GM21619 (cell line): ENCODE results near the gene GTF2IRD1.
"Not testable (repeated sequence)": the region's sequence is repeated elsewhere in the genome, so short reads cannot be mapped to it uniquely, and the experiment has no call there.

ENCODE experiments used
- ATAC-seq: cut with Tn5 transposase; IDR thresholded peaks from one replicate; pipeline ENCODE4 v1.9.1; 2021; ENCODE audit not compliant: unreplicated experiment

Gene GTF2IRD1

GRCh38 chr7:74453322-74454011 lies at the start of gene GTF2IRD1:
GTF2IRD1 (plus strand) TSS chr7:74453906; CDS start chr7:74508081, 54,175 bp downstream.
- no peak for ATAC-seq

DNA sequence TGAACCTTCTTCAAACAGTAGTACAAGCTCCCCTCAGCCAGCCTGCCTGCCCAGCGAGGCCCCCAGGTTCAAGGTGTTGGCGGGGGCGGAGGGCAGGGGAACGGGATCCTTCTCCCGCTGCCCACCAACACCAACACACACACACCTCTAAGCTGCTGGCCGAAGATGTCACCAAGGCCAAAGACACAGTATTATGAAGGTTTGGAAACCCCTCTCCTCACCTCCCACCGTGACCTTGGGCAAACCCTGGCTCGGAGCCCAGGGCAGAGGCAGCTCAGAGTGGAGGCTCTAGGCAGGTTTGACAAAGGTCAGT lies 49.4 kb upstream of the GTF2IRD1 start:
- ATAC-seq: no peak

DNA sequence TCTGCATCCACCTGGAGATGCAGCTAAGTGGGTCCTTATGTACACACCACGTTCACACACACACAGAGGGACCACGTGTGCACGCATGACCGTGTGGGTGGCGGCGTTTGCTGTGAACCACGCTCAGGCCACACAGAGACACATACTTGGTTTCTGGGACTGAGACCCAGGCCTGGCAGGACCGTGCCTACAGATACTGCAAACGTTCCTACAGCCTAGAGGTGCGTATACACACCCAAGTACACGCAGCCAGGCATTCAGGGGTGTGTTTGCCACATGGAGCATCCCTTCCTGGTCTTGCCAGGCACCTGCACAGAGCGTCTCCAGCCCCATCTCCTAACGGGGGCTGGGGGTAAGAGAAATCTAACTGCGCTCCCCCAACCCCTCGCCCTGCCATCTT lies 49.0 kb upstream of the GTF2IRD1 start:
- ATAC-seq: no peak

DNA sequence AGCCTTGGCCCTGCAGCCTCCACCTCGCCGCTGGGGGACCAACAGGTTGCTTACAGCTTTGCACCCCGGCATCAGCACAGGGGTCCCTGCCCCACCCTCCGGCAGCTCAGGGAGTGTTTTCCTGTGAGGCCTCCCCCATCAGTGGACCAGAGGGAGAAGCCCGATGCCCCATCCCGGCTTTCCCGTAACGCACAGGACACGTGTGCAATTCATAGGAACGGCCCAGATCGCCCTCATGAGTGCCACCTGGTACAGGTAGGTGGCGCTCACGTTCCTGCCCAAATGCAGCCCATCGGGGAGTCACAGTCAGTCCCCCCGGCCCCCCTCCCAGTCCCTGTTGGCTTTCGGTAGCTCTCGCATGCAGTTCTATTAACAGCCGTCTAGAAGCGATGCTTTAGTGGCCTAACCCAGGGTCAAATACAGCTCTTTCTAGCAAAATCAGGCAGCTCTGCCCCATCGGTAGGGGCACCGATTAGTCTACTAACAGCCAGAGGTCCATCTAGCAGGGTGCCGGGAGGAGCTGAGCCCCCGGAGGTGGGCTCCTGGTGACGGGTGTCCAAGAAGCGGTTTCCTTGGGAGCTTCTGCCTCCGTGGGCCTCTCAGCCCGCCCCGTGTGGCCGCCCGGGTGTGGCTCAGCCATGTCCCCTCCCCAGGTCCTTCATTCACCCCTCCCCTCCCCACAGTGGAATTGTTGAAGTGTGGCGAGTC lies 48.4 kb upstream of the GTF2IRD1 start:
- no peak for ATAC-seq

DNA sequence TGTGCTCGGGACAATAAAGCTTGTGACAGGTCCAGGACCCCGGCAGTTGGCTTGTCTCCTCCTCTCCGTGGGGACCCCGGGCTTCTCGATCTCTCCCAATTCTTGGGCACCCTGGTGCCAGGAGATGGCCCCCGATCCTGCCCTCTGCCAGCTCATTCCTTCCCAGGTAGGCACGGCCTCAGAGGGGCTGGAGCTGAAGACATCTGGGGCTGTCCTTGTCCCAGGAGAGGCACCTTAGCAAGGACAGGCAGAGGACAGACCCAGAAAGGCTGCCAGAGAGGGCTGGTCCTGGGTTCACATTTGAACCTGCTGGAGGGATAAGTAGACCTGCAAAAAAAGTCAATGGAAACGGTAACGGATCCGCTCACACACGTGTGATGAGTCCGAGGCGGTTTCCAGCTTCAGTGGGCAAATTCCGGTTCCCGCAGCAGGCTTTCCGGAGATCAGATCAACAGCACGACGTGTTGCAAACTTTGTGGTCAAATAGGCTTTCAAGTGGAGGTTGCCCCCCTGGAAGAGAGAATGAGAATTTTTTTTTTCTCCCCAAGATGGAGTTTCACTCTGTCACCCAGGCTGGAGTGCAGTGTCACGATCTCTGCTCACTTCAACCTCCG lies 47.7 kb upstream of the GTF2IRD1 start:
- ATAC-seq: no peak

- no peak for ATAC-seq
Measured at GRCh38 chr7:74407958-74408357, 45.7 kb upstream of the GTF2IRD1 start.

DNA sequence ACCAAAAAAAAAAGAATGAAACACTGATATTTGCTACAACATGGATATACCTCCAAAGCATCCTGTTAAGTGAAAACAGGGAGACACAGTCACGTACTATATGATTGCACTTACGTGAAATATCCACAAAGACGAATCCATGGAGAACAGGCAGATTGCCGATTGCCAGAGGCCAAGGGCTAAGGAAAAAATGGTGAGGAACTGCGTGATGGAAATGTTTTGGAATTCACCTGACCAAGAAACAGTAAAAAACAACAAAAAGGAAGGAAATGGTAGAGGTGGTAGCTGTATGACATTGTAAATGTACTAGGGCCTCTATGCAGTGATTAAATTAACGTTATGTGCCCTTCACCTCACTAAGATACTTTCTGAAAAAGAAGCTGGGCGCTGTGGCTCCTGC lies 44.1 kb upstream of the GTF2IRD1 start:
- ATAC-seq: no peak

DNA sequence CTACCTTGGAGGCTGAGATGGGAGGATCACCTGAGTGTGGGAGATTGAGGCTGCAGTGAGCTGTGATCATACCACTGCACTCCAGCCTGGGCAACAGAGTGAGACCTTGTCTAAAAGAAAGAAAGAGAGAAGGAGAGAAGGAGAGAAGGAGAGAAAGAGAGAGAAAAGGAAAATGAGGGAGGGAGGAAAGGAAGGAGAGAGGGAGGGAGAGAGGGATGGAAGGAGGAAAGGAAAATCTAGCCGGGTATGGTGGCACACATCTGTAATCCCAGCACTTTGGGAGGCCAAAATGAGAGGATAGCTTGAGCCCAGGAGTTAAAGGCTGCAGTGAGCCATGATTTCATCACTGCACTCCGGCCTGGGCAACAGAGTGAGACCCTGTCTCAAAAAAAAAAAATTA lies 42.9 kb upstream of the GTF2IRD1 start:
- no peak for ATAC-seq

- ATAC-seq: not testable (repeated sequence)
Measured at GRCh38 chr7:74411571-74411970, 42.1 kb upstream of the GTF2IRD1 start.

- ATAC-seq: no peak
Measured at GRCh38 chr7:74412056-74412455, 41.6 kb upstream of the GTF2IRD1 start.

GRCh38 chr7:74412603-74413002 lies 41.1 kb upstream of the GTF2IRD1 start:
- ATAC-seq: no peak

DNA sequence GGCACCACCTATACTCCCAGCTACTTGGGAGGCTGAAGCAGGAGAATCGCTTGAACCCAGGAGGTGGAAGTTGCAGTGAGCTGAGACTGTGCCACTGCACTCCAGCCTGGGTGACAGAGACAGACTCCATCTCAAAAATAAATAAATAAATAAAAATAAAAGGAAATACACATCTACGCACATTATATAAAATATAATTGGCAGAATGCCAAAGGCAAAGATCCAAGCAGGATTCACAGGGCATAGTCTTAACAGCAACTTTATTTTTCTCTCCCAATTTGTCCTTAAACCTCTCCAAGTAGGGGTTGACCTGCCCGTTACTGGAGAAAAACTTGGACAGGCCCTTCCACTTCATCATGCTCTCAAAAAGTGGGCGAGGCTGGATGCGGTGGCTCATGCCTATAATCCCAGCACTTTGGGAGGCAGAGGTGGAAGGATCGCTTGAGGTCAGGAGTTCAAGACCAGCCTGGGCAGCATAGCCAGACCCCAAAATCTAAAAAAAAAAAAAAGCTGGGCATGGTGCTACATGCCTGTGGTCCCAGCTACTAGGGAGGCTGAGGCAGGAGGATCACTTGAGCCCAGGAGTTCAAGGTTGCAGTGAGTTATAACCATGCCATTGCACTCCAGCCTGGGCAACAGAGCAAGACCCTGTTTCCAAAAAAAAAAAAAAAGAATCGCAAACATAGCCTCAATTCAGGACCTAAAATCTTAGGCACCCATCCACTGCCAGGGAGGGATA lies 38.9 kb upstream of the GTF2IRD1 start:
- not testable (repeated sequence) for ATAC-seq

- ATAC-seq: no peak
Measured at GRCh38 chr7:74417419-74417971, 36.2 kb upstream of the GTF2IRD1 start.

DNA sequence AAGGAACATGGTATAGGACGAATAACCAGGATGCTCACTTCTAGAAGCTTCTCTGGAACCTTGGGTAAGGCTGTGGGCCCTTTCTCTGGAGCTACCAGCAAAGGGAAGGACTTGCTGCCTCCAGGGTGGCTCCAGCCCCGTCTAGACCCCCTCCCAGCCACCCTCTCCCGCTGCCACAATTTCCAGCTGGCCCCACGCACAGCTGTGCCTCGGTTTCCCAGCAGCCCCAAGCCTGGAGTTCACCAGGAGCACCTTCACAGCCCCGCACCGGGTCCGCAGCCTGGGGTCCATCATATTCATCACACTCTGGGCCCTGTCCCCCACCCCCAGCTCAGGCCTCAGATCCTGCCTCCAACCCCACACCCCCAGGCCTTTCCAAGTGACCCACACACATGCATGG lies 35.6 kb upstream of the GTF2IRD1 start:
- ATAC-seq: no peak

GRCh38 chr7:74418538-74418937 lies 35.2 kb upstream of the GTF2IRD1 start:
- ATAC-seq: no peak

DNA sequence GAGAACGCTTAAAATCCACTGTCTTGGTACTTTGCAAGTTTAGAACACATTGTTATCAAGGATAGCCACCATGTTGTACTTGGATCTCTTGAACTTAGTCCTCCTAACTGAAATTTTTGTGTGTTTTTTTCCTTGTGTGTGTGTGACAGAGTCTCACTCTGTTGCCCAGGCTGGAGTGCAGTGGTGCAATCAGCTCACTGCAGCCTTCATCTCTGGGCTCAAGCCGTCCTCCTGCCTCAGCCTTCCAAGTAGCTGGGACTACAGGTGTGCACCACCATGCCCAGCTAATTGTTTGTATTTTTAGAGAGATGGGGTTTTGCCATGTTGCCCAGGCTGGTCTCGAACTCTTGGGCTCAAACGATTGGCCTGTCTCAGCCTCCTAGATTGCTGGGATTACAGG lies 34.5 kb upstream of the GTF2IRD1 start:
- not testable (repeated sequence) for ATAC-seq

DNA sequence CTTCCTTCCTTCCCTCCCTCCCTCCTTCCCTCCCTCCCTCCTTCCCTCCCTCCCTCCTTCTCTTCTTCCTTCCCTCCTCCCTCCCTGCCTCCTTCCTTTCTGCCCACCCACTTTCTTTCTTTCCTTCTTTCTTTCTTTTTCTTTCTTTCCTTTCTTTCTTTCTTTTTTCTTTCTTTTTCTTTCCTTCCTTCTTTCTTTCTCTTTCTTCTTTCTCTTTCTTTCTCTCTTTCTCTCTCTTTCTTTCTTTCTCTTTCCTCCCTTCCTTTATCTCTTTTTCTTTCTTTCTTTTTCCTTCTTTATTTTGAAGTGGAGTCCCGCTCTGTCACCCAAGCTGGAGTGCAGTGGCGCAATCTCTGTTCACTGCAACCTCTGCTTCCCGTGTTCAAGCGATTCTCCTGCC lies 33.7 kb upstream of the GTF2IRD1 start:
- no peak for ATAC-seq

DNA sequence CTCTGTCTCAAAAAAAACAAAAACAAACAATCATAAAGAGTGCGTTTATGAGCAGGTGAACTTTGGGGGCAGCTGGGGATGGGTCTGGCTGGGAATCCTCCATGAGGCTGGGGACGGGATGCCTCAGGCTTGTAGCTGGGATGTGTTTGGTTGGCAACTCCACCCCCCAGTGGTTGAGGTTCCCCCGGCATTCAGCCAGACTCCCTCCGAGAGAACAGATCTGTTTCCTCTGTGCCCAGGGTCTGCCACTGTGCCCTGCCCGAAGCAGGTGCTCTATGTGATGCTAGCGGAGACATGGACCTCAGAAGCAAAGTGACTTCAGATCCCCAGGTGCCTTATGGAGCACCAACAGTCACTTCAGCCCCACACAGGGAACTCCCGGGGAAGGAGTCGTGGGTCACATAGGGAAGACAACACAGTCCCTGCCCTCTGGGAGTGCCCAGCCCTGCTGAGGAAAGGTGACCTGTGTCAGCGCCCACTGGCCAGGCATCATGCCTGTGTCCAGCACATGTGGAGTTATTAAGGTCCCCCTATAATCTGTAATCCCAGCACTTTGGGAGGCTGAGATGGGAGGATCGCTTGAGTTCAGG lies 29.3 kb upstream of the GTF2IRD1 start:
- ATAC-seq: no peak

- no peak for ATAC-seq
Measured at GRCh38 chr7:74428023-74428422, 25.7 kb upstream of the GTF2IRD1 start.

DNA sequence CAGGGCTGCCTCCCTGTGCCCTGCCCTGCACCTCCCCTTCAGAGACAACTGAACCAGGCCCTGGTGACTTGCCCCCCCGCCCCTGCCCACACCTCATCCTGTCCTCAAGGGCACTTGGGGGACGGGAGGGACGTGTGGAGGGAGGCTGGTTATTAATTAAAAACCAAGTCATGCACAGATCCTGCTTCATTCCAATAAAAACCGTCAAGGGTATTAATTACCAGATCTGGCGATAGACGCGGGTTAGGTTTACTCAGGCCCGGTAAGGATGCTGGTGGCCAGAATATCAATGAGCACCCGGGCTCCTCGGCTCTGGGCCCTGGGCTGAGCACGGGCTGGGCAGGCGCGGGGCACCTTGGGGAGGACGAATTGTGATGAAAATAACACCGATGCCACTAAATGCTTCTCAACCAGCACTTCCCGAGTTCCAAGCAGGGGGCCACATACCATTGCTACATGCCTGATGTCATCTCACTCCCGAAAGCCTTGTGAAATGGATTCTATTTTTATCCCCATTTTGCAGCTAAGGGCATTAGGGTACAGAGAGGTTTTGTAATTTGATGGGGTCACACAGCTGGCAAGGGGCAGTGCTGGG lies 24.5 kb upstream of the GTF2IRD1 start:
- ATAC-seq: no peak

DNA sequence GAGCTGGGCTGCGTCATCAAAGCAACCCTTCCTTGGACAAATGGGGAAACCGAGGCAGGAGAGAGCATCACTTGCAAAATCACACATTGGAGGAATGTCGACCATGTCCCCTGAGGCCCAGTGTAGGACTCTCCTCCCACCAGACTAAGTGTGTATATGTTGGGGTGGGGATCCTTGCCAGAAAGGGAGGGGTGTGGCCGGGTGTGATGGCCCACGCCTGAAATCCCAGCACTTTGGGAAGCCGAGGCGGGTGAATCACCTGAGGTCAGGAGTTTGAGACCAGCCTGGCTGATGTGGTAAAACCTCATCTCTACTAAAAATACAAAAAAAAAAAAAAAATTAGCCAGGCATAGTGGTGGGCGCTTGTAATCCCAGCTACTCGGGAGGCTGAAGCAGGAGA lies 23.3 kb upstream of the GTF2IRD1 start:
- ATAC-seq: not testable (repeated sequence)
